ENCODE data around the gene BRAP.
"Not testable (repeated sequence)": the region's sequence is repeated elsewhere in the genome, so short reads cannot be mapped to it uniquely, and the experiment has no call there.

The BRAP gene

GRCh38 chr12:111685811-111686573, at the start of gene BRAP, which contains the start of gene ACAD10:
Gene BRAP, minus strand, starts transcription at chr12:111685956. Its CDS starts 164 bp downstream, at chr12:111685792.
Gene ACAD10, plus strand, starts transcription at chr12:111686053. Its CDS starts 6,657 bp downstream, at chr12:111692710.
- DNase-seq (ENCODE audit: low read depth) = peak; percentile 87

DNA sequence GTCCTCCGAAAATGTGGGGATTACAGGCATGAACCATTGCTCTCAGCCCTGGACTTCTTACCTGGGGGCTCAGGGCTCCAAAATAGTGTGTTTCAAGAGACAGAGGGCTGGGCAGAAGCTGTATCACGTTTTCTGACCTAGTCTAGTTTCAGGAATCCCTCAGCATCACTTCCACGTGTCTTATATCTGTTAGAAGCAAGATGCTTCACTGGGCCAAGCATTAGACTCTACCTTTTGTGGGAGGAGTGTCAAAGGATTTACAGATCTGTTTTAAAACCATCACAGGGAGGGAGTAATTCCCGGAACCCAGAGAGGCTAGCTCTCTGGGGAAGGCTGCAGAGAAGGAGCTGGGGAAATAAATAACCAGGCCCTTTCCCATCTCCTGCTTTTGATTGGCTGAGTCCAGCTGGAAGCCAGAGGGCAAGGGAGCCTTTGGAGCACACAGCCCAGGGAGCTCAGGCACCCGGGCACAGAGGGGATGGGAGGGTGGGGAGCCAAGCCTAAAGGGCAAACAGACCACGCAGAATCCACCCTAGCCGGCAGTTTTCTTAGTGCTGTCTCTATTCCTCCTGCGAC, 47.7 kb upstream of the BRAP start:
- DNase-seq (ENCODE audit: low read depth) = no peak

DNA sequence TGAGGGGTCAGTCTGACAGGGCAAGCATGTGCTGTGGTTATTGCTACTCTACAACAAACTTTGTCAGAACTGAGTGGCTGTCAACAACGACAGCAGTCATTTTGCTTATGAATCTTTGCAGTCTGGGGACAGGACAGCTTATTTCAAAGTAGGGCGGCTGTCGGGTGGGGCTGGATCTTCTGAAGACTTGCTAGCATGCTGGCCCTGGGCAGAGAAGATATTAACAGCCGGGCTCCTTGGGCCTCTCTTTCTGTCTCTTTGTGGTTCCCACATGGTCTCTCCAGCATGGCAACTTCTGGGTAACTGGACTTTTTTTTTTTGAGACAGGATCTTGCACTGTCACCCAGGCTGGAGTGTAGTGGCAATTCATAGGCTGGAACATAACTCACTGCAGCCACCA, 47.0 kb upstream of the BRAP start:
- no peak for DNase-seq (ENCODE audit: low read depth)

DNA sequence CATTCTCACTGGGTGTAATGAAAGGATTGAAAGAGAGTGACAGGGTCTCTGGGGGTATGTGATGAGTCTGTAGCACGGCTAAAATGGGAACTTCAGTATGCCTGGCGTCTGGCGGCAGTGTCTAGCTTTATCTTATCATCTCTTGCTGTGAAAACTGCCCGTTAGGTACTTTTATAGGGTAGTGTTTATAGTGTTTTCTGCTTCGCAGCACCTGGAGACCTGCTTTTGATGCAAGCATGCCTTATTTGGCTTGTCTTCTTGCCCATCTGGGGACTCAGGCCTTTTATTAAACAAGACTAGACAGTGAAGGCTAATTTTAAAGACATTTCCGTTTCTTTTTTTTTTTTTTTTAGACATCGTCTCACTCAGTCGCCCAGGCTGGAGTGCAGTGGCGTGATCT, 44.7 kb upstream of the BRAP start:
- no peak for DNase-seq (ENCODE audit: low read depth)

DNA sequence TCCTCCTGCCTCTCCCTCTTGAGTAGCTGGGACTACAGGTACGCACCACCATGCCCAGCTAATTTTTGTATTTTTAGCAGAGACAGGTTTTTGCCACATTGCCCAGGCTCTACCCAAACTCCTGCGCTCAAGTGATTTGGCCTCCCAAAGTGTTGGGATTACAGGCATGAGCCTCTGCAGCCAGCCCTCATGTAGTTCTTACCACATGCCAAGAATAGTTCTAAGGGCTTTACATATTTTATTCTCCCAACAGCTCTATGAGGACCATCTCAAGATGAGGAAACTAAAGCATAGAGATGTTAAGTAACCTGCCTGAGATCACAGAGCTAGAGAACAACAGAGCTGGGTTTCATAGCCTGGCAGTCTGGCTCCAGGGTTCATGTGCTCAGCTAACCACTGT, 43.0 kb upstream of the BRAP start:
- DNase-seq (ENCODE audit: low read depth) = no peak

- not testable (repeated sequence) for DNase-seq (ENCODE audit: low read depth)
Observed at GRCh38 chr12:111723646-111724360, 38.0 kb upstream of the BRAP start.

- no peak for DNase-seq (ENCODE audit: low read depth)
Observed at GRCh38 chr12:111720457-111720856, 34.7 kb upstream of the BRAP start.

DNA sequence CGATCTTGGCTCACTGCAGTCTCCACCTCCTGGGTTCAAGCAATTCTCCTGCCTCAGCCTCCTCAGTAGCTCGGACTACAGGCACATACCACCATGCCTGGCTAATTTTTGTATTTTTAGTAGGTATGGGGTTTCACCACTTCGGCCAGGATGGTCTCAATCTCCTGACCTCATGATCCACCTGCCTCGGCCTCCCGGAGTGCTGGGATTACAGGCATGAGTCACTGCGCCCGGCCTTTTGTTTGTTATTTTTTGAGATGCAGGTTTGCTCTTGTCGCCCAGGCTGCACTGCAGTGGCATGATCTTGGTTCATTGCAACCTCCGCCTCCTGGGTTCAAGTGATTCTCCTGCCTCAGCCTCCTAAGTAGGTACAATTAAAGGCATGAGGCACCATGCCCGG, 33.6 kb upstream of the BRAP start:
- not testable (repeated sequence) for DNase-seq (ENCODE audit: low read depth)

DNA sequence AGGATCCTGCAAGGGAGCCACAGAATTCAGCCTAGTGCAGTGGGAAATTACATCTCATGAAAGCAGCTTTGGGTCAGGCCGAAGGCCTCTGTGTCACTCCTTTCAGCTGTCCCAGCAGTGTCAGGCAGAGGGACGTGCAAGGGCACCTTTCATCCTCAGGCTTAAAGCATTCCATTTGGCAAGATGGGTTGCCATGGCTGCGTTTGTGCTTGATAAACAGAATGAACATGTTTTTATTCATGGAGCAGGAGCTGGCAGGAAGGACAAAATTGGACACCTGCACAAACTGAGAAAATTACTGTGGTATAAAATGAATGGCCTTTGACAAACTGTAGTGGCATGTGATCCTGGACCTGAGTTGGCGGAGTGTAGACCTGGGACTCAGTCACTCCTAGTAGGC, 29.5 kb upstream of the BRAP start:
- no peak for DNase-seq (ENCODE audit: low read depth)

DNA sequence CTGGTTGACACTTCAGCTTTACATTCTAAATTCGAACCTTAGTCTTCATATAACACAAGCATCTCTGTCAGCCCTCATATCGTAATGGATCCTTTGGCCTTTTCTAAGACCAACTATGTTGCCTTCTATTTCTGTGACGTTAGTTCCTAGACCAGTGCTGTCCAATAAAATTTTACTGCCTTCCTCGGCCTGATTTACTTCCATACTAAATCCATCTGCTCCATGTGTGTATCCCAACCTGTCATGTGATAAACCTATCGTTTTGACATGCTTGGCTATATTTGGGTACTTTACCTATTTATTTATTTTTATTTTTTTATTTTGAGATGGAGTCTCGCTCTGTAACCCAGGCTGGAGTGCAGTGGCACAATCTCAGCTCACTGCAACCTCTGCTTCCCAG, 20.4 kb upstream of the BRAP start:
- DNase-seq (ENCODE audit: low read depth) = no peak

GRCh38 chr12:111705672-111706071, 19.9 kb upstream of the BRAP start:
- DNase-seq (ENCODE audit: low read depth) = no peak

GRCh38 chr12:111699962-111700361, 14.2 kb upstream of the BRAP start:
- no peak for DNase-seq (ENCODE audit: low read depth)

DNA sequence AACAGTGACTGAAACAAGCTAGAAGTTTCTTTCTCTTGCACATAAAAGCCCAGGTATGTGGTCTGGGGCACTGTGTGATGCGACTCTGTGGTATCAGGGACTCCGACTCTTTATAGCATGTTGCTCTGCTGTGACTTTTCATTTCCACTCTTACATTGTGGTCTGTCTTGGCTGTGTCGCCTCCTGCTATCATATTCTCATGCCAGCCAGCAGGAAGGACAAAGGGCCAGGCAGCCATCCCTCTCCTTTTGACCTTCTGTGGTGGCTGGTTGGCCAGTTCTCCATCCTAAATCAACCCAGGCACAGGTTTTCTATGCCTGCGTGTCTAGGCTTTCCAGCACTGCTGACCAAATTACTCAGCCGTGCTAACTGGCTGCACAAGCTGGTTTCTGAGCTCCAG, 8.1 kb upstream of the BRAP start:
- no peak for DNase-seq (ENCODE audit: low read depth)

- no peak for DNase-seq (ENCODE audit: low read depth)
Observed at GRCh38 chr12:111692575-111693210, 6.9 kb upstream of the BRAP start.

DNA sequence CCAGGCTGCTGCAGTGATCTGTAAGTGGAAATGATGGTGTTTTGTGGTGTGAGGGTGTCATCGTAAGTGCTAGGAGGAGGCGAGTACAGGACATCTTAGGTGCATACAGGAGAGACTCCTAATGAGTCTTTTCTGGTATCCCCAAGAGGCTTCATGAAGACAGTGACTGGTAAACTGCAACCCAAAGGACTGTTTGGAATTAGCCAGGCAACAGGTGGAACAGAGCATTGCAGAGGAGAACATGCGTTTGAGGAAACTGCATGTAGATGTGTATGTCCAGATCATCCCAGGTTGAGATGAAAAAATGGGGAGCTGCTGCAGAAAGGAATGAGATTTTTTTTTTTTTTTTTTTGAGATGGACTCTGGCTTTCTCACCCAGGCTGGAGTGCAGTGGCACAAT, 5.5 kb upstream of the BRAP start:
- DNase-seq (ENCODE audit: low read depth) = no peak

DNA sequence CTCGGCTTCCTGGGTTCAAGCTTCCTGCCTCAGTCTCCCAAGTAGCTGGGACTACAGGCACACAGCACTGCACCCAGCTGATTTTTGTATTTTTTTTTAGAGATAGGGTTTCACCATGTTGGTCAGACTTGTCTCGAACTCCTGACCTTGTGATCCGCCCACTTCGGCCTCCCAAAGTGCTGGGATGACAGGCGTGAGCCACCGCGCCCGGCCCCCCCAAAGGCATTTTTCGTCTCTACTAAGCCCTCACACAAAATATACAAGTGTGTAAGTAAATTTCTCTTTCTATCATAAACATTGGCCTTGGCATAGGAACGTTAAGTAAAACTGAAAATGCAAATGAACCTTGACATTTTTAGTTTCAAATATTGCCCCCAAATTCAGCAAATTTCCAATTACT, 2.2 kb upstream of the BRAP start:
- no peak for DNase-seq (ENCODE audit: low read depth)

DNA sequence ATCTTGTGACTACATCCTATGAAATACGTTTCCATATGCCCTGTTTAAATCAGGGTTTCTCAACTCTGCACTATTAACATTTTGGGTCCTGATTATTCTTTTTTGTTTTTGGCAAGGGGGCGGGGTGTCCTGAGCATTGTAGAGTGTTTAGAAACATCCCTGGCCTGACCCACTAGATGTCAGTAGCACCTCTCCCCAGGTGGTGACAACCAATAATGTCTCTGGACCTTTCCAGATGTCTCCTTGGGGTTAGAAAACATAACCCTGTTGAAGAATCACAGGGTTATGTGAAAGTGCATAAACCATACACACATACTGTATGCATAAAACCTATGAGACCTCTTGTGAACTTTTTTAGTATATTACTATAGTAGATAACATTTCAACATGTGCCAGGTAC, 1.5 kb upstream of the BRAP start:
- no peak for DNase-seq (ENCODE audit: low read depth)

DNA sequence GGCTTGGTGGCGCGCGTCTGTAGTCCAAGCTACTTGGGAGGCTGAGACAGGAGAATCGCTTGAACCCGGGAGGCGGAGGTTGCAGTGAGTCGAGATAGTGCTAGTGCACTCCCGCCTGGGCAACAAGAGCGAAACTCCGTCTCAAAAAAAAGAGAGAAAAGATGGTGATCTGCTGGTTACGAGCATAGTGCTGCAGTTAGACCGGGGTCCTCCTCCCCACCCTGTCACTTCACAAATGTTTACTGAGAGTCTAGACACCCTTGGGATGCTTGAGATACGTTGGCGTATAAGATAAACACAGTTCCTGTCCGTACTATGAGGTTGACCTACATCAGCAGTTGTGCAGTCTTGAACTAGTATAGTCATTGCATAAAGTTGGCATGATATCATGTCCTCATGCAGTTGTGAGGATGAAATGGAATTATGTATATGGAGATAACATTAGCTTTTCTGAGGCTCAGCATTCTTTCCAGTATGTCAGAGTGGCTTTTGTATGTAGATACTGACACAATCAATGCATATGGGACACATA, 884 bp upstream of the BRAP start:
- DNase-seq (ENCODE audit: low read depth) = no peak

DNA sequence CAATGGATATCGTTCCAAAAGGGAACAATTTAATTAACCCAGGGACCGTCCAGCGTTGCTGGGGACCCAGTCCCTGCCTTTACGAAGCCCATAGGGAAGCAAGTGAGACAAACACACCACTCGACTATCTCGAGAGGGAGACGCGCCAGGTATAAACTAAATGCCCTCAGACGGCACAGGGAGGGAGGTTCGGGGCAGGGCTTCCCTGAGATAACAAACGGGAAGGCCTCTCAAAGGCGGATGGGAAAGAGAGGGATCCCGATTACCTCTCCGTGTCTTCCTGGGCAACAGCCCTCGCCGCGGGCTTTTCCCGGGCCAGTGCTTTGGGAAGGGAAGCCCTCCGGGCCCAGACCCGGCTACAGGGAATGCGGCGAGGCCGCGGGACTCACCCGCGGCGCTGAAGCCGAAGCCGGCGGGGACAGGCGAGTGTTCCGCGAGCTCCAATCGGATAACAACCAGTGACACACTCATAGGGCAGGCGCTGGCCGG, 390 bp downstream of the BRAP start:
- DNase-seq (ENCODE audit: low read depth) = peak; percentile 1

DNA sequence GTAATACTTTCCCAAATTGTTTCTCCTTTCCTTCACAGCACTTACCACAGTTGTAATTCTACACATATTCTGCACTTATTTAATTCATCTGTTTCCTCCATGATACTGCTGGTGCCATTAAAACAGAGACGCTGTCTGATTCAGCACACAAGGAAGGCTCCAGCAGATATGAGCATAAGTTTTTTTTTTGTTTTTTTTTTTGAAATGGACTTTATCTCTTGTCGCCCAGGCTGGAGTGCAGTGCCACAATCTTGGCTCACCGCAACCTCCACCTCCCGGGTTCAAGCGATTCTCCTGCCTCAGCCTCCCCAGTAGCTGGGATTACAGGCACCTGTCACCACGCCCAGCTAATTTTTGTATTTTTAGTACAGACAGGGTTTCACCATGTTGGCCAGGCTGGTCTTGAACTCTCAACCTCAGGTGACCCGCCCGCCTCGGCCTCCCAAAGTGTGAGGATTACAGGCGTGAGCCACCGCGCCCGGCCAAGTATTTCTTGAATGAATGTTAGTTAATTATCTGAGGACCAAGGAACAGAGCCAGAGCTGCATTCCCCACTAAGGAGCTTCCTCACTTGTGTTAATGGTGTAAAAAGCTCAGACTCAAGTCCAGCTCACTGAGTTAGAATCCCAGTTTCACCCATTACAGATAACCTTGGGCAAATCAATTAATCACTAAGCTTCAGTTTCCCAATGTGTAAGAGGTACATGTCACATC, 1.1 kb downstream of the BRAP start:
- not testable (repeated sequence) for DNase-seq (ENCODE audit: low read depth)

DNA sequence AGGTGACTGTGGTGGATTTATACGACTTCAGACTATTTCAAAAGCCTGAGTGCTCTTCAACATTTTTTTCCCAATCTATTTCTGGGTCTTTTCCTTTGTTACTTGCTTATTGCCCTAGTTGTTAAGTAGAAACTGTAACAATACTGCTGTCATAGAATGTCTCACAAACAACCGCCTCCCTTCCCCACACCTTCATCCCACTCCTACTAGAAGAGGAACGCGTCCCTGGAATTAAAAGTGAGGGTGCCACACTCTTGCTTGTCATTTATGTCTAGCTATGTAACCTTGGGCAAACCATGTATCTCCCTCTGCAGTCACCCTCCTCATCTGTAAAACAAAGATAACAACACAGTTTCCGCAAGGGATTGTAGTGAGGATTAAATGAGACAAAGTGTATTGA, 8.6 kb downstream of the BRAP start:
- no peak for DNase-seq (ENCODE audit: low read depth)

DNA sequence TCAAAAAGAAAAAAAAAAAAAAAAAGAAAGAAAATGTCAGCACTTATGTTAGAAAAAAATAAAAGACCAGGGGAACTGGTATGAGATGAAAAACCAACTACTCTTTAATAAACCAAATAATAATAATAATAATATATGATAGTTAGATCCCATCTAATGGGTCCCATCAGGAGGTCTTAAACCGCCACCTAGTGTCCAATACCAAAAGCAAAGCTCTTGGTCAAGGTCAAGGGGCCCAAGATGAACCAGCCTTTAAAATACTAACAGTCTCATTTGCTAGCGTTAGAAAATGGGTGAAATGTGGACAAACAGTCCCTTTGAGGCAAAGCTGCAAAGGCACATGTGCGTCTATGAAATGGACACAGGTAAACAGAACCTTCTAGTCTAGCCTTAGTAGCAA, 12.3 kb downstream of the BRAP start:
- no peak for DNase-seq (ENCODE audit: low read depth)

Measured in stimulated activated CD8-positive, alpha-beta memory T cell treated with anti-CD3 and anti-CD28 coated beads, Interleukin-12 subunit alpha, Interleukin-12 subunit beta, amount 100 ng/mL, for 1 hour (primary cell).